CD4-positive, alpha-beta T cell treated with Interferon gamma for 1 hour (primary cell): Measurements from ENCODE around the gene ERICH2.

Experiments
- DNase-seq: peaks from one replicate; pipeline ENCODE4 v3.0.0-alpha.2; 2020

Gene ERICH2

GRCh38 chr2:170818036-170818751 is 48.0 kb downstream of the ERICH2 start:
- no peak for DNase-seq

- no peak for DNase-seq
Measured at GRCh38 chr2:170818752-170819470, 48.7 kb downstream of the ERICH2 start.

DNA sequence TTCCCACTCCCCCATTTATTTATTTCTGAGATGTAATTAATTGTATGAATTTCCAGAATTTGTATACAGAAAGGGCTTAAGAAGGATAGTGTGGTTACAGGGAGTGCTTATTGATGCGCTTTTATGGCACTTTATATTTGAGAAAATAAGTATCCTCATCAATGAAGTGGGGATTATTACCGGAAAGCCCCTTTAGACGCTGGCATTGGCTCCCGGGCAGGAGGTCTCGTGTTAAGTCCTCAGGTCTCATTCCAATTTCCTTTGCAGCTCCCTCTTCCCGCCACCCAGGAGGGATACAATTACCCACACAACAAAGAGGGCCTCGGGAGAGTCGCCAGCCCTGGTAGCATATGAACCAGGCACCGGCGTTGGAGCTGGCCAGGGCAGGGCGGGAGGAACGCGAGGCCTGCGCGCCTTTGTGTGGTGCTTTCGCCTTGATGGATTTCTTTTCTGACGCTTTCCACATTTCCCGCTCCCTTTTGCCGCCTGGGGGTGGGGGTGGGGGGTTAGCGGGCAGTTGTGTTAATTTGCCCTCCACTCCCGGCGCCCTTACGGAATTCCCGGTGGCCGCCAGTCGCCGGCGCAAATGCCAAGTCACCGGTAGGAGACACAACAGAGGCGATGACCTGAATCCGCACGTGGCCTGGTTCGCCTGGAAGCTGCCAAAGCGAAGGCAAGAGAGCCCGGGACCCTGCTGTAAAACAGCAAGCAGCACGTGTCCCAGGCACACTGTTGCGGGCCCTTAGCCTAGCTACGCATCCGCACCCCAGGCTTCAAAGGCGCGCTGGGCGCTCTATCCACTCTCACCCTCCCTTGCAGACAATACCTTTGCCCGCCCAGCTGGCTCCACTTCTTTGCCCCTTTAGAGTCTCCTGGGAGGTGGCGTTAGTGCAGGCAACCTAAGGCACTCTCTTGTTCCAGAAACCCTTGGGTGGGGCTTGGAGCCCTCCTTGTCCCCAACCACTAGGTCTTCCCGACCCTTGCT is 49.8 kb downstream of the ERICH2 start:
- DNase-seq = no peak

- no peak for DNase-seq
Measured at GRCh38 chr2:170820757-170821530, 50.8 kb downstream of the ERICH2 start.

- no peak for DNase-seq
Measured at GRCh38 chr2:170821531-170822289, 51.5 kb downstream of the ERICH2 start.

GRCh38 chr2:170822290-170823087 is 52.3 kb downstream of the ERICH2 start:
- DNase-seq = no peak

DNA sequence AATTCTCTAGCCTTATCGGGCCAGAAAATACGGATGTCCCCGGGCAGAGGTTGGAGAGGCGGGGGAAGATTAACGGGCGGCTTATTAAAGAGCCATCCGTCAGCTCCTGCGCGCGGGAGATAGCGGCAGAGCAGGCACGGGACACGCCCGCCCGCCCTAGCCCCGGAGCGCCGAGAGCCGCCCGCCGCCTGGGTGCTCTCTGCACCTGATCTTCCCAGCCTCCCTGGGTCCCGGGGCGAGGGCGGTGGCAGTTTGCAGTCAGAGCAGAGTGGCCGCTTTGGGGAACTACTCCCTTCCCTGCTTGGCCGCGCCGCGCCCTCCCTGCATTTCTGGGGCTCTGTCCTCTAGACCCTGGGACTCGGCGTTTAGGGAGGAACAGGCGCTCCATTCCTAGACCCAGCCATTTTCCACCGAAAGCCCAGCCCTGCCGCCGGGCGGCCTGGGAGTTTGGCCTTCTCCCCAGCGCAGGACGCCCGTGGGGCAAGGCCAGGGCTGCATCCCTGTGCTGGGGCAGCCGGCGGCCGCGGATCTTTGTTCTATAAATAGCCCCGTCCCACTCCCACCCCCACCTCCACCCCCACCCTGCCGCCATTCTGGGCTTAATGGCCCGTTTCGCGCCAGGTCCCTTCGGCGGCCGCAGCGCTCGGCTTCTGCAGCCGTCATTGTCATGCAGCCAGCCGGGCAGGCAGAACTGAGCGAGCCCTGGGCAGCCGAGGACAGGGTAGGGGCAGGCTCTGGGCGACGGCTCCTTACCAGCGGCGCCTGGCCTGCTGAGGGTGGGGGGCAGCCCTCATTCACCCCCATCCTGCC is 53.1 kb downstream of the ERICH2 start:
- DNase-seq = no peak

GRCh38 chr2:170823898-170824215 is 53.7 kb downstream of the ERICH2 start:
- no peak for DNase-seq

DNA sequence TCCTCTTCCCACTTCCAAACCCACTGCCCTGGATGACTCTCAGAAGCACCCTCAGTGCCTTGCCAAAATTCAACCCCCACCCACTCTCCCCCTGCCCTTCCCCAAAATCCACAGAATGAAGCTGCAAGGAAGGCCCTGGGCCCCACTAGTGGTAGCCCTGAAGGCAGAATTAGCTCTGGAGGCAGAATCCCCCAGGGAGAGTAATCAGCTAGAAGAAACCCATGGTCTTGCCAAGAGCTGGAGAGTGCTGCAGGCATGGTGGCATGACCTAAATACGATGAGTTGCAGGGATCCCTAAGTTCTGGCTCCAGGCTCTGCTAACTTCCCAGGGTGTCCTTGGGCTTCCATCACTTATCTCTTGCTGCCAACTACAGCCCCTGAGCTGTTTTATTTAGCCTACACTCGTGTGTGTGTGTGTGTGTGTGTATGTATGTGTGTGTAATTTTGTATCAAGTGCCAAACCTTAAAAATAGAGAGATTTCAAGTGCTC is 54.4 kb downstream of the ERICH2 start:
- no peak for DNase-seq

DNA sequence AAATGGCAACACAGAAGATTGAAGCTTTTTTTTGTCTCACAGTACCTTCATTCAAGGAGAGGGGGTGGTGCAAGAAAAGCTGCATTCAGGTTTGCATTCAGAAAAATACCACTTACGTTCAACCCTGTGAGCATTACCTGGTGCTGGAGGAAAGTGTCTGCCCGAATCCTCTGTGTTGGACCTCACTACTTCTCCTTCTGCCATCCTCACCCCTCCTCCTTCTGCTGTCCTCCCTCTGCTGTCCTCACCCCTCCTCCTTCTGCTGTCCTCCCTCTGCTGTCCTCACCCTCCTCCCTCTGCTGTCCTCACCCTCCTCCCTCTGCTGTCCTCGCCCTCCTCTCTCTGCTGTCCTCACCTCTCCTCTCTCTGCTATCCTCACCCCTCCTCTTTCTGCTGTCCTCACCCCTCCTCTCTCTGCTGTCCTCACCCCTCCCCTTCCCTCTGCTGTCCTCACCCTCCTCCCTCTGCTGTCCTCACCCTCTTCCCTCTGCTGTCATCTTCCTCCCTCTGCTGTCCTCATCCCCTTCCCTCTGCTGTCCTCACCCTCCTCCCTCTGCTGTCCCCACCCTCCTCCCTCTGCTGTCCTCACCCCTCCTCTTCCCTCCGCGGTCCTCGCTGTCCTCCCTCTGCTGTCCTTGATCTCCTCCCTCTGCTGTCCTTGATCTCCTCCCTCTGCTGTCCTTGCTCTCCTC is 57.8 kb downstream of the ERICH2 start:
- DNase-seq = no peak

DNA sequence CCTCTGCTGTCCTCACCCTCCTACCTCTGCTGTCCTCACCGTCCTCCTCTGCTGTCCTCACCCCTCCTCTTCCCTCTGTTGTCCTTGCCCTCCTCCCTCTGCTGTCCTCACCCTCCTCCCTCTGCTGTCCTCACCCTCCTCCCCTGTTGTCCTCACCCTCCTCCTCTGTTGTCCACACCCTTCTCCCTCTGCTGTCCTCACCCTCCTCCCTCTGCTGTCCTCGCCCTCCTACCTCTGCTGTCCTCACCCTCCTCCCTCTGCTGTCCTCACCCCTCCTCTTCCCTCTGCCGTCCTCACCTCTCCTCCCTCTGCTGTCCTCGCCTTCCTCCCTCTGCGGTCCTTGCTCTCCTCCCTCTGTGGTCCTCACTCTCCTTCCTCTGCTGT is 58.3 kb downstream of the ERICH2 start:
- no peak for DNase-seq

GRCh38 chr2:170829036-170829435 is 58.9 kb downstream of the ERICH2 start:
- no peak for DNase-seq

DNA sequence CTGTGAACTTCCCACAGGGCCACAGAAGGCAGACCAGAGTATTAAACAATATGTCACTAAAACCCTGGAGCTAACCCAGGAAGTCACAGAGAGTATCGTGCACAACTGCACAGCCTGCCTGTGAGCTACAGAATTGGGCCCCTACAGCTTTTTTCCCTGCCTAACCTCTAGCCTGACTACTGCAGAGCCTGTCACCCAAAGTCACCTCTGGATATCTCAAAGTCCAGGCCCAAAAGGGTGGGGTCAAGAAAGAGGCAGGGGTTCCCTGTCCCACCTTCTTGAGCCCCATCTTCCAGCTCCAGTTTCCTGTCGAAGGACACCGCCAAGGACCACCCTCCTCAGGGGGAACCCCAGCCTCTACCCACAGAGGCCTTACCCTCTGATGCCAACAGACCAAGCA is 60.0 kb downstream of the ERICH2 start:
- no peak for DNase-seq

GRCh38 chr2:170831115-170831514 is 60.9 kb downstream of the ERICH2 start:
- DNase-seq = no peak

DNA sequence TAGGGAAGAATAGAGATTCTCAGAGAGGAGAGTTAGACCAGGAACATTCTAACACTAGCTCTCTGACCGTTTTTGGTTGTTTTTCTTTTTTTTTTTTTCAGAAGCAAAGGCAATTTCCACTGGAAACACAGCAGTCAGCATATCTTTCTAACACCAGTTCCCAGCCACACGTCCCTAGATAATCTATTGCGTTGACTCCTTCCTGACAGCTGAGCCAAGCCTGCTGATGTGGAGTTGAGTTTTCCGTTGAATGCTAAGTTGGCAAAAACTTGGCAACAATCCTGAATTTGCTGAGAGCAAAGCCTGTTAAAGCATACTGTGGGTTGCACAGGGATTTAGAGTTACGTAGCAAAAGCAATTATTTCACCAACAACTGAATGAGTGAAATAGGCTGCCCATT is 65.8 kb downstream of the ERICH2 start:
- no peak for DNase-seq

DNA sequence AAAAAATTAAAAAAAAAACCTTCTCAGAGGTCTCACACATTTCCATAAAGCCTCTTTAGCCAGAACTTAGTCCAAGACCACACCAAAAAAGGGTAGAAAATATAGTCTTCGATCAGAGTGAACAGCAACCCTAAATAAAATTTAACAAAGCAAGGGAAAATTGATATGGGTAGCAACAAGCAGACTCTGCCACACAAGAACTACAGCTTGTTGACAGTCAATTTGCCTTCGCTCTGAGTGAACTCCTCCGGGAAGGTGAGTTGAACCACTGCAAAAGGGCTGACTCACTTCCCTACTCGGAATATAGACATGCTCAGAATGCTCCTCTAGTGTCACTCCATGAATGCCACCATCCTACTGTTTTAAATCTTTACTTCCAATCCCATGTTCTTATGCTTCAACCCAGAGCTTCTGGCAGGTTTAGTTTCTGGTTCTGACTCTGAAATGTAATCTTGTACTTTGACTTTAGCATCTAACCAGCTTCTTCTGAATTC is 70.6 kb downstream of the ERICH2 start:
- DNase-seq = no peak

DNA sequence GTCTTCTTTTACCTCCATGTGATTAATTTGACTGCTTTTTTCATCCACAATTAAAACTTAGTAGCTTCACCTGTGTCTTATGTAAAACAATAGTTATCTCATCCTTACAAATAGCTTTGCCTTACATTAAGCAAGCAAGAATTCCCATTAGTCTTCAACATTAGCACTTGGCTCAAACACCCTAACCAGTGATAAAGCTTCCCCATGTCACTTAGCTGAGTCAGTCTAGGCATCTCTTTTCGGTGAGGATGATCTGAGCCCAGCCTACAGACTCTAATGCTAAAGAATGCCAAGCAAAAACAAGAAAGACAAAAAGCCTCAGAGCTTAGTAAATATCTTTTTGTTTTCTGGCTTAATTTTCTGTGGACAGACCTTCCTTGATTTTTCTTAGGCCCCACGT is 72.6 kb downstream of the ERICH2 start:
- no peak for DNase-seq

- no peak for DNase-seq
Measured at GRCh38 chr2:170843656-170844055, 73.5 kb downstream of the ERICH2 start.

DNA sequence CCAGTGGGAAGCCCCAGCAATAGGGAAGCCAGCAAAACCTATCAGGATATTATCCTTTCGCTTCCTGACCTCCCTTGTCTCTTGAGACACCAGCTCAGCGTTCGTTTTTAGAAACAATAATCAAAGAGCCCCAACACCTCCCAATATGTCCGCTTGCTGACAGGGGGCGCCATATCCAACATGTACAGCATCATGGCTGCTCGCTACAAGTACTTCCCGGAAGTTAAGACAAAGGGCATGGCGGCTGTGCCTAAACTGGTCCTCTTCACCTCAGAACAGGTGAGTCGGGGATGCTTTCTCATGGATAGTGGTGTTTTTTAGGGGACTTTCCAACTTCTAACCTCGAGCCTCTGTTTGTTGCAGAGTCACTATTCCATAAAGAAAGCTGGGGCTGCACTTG is 75.2 kb downstream of the ERICH2 start:
- no peak for DNase-seq
